Fibroblast of mammary gland (primary cell): ENCODE data around the gene OR5AU1.
A peak's percentile ranks its signal among the peaks of the same experiment; 100 is the strongest.
"Not testable (repeated sequence)": the region's sequence is repeated elsewhere in the genome, so short reads cannot be mapped to it uniquely, and the experiment has no call there.

Source experiments
- DNase-seq: peaks from one replicate; pipeline ENCODE4 v3.0.0-alpha.2; 2010; ENCODE audit warnings: low read depth
- H3K4me3 ChIP-seq: 2 replicates; pipeline ENCODE4 v1.5.1; 2011; ENCODE audit warnings: low read depth, mild to moderate bottlenecking, low read length, moderate library complexity; ENCODE audit not compliant: control insufficient read depth
- TF ChIP-seq, protein P1 (sequence below): conservative IDR thresholded peaks from 2 replicates; pipeline ENCODE4 v1.5.1; 2011; ENCODE audit warnings: low read depth, low read length, inconsistent platforms; ENCODE audit not compliant: control insufficient read depth, insufficient read depth

The OR5AU1 gene

DNA sequence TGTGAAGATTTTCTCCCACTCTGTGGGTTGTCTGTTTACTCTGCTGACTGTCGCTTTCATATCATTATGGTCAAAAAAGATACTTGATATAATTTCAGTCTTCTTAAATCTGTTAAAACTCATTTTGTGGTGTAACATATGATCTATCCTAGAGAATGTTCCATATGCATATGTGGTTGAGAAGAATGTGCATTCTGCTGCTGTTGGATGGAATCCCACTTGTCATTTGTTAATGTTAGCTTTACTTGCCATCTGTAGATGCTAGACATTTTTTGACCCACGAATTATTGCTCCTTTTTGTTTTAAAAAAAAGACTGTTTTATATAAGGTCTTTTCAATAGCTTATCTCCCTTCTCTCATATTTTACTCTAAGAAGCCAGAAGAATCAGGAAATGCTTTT, 26.3 kb upstream of the OR5AU1 start:
- TF ChIP-seq, protein P1, sequence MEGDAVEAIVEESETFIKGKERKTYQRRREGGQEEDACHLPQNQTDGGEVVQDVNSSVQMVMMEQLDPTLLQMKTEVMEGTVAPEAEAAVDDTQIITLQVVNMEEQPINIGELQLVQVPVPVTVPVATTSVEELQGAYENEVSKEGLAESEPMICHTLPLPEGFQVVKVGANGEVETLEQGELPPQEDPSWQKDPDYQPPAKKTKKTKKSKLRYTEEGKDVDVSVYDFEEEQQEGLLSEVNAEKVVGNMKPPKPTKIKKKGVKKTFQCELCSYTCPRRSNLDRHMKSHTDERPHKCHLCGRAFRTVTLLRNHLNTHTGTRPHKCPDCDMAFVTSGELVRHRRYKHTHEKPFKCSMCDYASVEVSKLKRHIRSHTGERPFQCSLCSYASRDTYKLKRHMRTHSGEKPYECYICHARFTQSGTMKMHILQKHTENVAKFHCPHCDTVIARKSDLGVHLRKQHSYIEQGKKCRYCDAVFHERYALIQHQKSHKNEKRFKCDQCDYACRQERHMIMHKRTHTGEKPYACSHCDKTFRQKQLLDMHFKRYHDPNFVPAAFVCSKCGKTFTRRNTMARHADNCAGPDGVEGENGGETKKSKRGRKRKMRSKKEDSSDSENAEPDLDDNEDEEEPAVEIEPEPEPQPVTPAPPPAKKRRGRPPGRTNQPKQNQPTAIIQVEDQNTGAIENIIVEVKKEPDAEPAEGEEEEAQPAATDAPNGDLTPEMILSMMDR = no peak
- H3K4me3 ChIP-seq = no peak overlapping the region
- DNase-seq = no peak

GRCh38 chr14:21171128-21171527, 15.3 kb upstream of the OR5AU1 start:
- no peak overlapping the region for H3K4me3 ChIP-seq
- TF ChIP-seq, protein P1 = no peak
- no peak for DNase-seq

DNA sequence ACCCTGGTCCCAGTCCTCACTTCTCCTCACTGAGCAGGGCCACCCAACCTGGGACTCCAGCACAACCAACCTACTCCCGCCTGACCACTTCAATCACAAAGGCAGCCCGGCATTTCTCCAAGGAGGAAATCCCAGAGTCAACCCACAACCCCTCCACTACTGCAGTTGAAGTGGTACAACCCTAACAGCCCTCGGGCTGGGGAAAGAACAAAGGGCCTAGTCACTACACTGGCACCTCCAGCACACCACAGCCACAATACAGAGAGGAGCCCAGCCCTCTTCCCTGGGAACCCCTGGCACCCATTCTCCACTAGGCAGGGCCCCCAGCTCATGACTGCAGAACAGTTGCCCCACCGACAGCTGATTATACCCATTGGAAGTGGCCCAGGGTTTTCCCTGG, 13.7 kb upstream of the OR5AU1 start:
- no peak overlapping the region for H3K4me3 ChIP-seq
- no peak for DNase-seq
- TF ChIP-seq, protein P1 = no peak

DNA sequence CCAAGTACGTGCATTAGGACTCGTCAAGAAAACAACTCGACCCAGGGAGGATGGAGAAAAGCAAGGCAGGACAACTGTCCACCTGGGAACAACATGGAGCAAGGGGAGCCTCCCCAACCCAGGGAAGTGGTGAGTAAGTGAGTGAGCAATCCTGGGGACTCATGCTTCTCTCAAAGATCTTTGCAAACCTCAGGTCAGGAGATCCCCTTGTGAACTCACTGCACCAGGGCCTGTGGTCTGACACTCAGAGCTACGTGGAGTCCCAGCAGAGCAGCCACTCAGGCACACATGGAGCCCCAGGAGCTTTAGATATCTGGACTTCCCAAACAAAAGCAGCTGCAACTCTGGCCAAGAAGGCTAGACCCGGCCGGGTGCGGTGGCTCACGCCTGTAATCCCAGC, 12.2 kb upstream of the OR5AU1 start:
- DNase-seq = peak; percentile 64
- H3K4me3 ChIP-seq = no peak overlapping the region
- TF ChIP-seq, protein P1 = no peak

GRCh38 chr14:21165670-21166069, 9.8 kb upstream of the OR5AU1 start:
- H3K4me3 ChIP-seq, DNase-seq: not testable (repeated sequence)

DNA sequence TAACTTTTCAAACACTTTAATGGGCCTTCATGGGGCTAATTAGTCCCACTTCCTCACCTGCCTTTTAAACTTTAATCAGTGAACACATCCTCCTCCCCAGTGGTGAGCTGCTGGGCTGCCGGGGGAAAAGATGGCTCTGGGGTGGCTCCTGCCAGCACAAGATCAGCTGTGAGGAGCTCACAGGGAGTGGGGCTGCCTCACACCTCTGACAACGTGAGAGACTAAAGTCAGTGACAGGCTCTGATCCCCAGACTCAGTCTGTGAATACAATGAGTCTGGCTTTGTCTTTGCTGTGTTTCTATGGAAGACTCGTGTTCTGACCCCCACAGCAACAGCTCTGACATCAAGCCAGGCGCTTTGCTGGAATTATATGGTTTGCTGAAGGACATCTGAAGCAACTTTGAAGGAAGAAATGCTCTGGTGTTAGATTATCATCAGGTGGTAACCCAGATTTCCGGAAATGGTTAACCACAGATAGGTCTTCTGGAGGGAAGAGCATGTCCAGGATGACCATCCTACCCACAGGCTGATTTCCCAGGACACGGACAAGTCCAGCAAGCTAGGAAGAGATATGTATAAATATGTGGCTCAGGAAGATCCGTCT, 9.2 kb upstream of the OR5AU1 start:
- H3K4me3 ChIP-seq, DNase-seq: not testable (repeated sequence)

DNA sequence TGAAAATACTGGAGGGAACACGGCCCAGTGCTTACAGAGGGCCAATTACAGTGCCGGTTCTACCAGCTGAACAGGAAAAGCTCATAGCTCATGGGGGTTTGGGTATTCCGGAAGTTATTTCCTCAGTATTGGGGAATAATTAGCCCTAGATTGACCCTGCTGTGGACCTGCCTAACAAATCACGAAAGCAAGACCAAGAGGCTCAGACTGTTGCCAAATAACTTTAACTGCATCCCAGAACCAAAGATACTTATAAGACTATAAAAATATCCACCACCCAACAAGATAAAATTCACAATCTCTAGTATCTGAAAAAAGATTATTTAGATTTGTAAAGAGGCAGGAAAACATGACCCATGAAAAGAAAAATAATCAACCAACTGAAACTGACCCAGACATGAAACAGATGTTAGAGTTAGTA, 8.0 kb upstream of the OR5AU1 start:
- DNase-seq = no peak
- H3K4me3 ChIP-seq = no peak overlapping the region
- TF ChIP-seq, protein P1 = no peak

DNA sequence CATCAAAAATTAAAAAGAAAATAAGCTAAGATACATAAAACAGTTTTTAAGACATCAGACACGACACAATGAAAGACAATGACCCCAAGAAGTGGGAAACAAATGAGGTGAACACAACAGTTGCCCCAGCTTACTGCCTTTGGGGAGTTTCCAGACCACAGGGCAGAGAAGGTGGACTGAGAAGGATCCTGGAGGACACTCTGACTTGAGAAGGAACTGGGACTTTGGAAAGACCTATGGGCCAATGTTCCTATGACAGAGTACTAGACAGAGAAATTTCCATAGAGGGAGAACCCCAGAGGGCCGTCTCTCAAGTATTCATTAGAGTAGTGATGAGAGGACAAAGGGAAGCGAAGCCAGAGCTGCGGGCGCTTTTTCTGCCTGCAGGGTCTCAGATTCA, 6.2 kb upstream of the OR5AU1 start:
- no peak for DNase-seq
- TF ChIP-seq, protein P1 = no peak
- no peak overlapping the region for H3K4me3 ChIP-seq
